K562 (cell line): ENCODE data around the gene DBH. TPM values are rescaled to one million over a fixed set of nuclear protein-coding genes. Genes with fewer than 3 reads are reported as not detected.

ENCODE experiments used
- ATAC-seq: fragments of 200-7000 bp; cut with Tn5 transposase; 3 replicates; pipeline ENCODE4 v1.9.1; 2020; ENCODE audit warnings: moderate library complexity
- BruUV-seq: library from RNA; stranded (reverse); fragments of 400-500 nt; replicated peaks from 2 replicates; lab custom pipeline; 2021; lab: Mats Ljungman, UMichigan
- CTCF ChIA-PET: fragments of 300-600 bp; formaldehyde crosslinking; extraction: SDS; loops from one replicate; lab custom pipeline; 2021; ENCODE audit warnings: low intra/inter-chr PET ratio; lab: Yijun Ruan, JAX
- POLR2A ChIA-PET: fragments of 300-600, 350-650 bp; sonication (Branson Sonifier 250); formaldehyde crosslinking; extraction: SDS; loops from one replicate; lab custom pipeline; 2021; ENCODE audit warnings: antibody characterized with exemption, inconsistent platforms; lab: Yijun Ruan, JAX
- DNase-seq, 4 experiments: peaks; one replicate each; pipeline versions ENCODE4 v3.0.0 to v3.0.0-alpha.2; 2011 to 2018; ENCODE audit warnings: low spot score in 3 of 4, mixed read lengths in 3 of 4; ENCODE audit errors: extremely low read depth in 1 of 4
- FAIRE-seq: peaks from 2 replicates; lab custom pipeline; 2011; peaks lifted over from hg19 to GRCh38; lab: Jason Lieb, UNC
- H2AFZ ChIP-seq: 2 replicates; pipeline ENCODE4 v1.6.0; 2011; ENCODE audit warnings: low read depth, low read length, control low read depth, inconsistent platforms
- H3K27ac ChIP-seq: fragments of 200-600 bp; 3 replicates; pipeline ENCODE4 v1.8.0; 2011; ENCODE audit warnings: low read depth, mild to moderate bottlenecking, control low read depth, inconsistent platforms, low read length, moderate library complexity, mixed read lengths; ENCODE audit errors: extremely low read depth
- H3K27me3 ChIP-seq, 2 experiments: fragments of 300-600 bp in 1 of 2; 2 replicates in 1 of 2; 3 replicates in 1 of 2; pipeline versions ENCODE4 v1.6.0 to v1.8.0; 2011; ENCODE audit warnings: inconsistent platforms in 2 of 2, low read length in 2 of 2, mild to moderate bottlenecking in 1 of 2, mixed read lengths in 1 of 2, moderate library complexity in 1 of 2; ENCODE audit not compliant: control insufficient read depth in 2 of 2, insufficient read depth in 2 of 2
- H3K36me3 ChIP-seq: fragments of 300-600 bp; 3 replicates; pipeline ENCODE4 v1.8.0; 2011; ENCODE audit warnings: mild to moderate bottlenecking, low read length, inconsistent platforms; ENCODE audit not compliant: control insufficient read depth, insufficient read depth
- H3K4me1 ChIP-seq, 2 experiments: fragments of 200-600 bp in 1 of 2; replicated peaks in 1 of 2; 2 replicates in 1 of 2; 3 replicates in 1 of 2; pipeline versions ENCODE4 v1.5.1 to v1.8.0; 2011; ENCODE audit warnings: inconsistent platforms in 2 of 2, low read length in 2 of 2, mild to moderate bottlenecking in 1 of 2, mixed read lengths in 1 of 2, moderate library complexity in 1 of 2; ENCODE audit not compliant: control insufficient read depth in 2 of 2, insufficient read depth in 2 of 2
- H3K4me2 ChIP-seq: 2 replicates; pipeline ENCODE4 v1.6.1; 2011; ENCODE audit warnings: low read length, control low read depth, inconsistent platforms, mixed read lengths; ENCODE audit not compliant: insufficient read depth
- H3K4me3 ChIP-seq: fragments of 200-600 bp; sonication (generic), shearing (Covaris generic); 2 replicates; pipeline ENCODE4 v1.5.1; 2016; ENCODE audit warnings: control low read depth, inconsistent platforms
- H3K79me2 ChIP-seq: fragments of 200-600 bp; 3 replicates; pipeline ENCODE4 v1.8.0; 2011; ENCODE audit warnings: low read length, inconsistent platforms; ENCODE audit not compliant: control insufficient read depth, insufficient read depth
- H3K9ac ChIP-seq, 2 experiments: 2 replicates each; pipeline versions ENCODE4 v1.6.0 to v1.6.1; 2011; ENCODE audit warnings: low read depth in 2 of 2, low read length in 2 of 2, control low read depth in 1 of 2, inconsistent platforms in 1 of 2, mild to moderate bottlenecking in 1 of 2, mixed read lengths in 1 of 2; ENCODE audit not compliant: insufficient read depth in 1 of 2
- H3K9me1 ChIP-seq: one replicate; pipeline ENCODE4 v1.6.0; 2011; ENCODE audit warnings: inconsistent platforms, mild to moderate bottlenecking, low read length, moderate library complexity; ENCODE audit not compliant: control insufficient read depth, insufficient read depth
- H3K9me3 ChIP-seq: replicated peaks from 2 replicates; pipeline ENCODE4 v1.5.1; 2011; ENCODE audit warnings: low read depth, low read length, inconsistent platforms; ENCODE audit not compliant: control insufficient read depth, insufficient read depth
- H4K20me1 ChIP-seq: replicated peaks from 2 replicates; pipeline ENCODE4 v1.6.1; 2011; ENCODE audit warnings: low read length, inconsistent platforms, mixed read lengths; ENCODE audit not compliant: control insufficient read depth, insufficient read depth
- CC2D1A ChIP-seq: fragments of 450-650 bp; IDR thresholded peaks from 2 replicates; pipeline ENCODE4 v1.6.1; 2017; ENCODE audit warnings: mild to moderate bottlenecking
- EGR1 ChIP-seq: fragments of 450-650 bp; conservative IDR thresholded peaks from 2 replicates; pipeline ENCODE4 v1.6.1; 2017; ENCODE audit warnings: mild to moderate bottlenecking
- ESRRA ChIP-seq: fragments of 450-650 bp; IDR thresholded peaks from 2 replicates; pipeline ENCODE4 v1.6.1; 2014; ENCODE audit warnings: low read depth, mild to moderate bottlenecking, moderate library complexity, borderline replicate concordance
- HOXB6 ChIP-seq: fragments of 250-450 bp; sonication (Bioruptor Pico); IDR thresholded peaks from 2 replicates; pipeline ENCODE4 v1.5.1; 2022; ENCODE audit warnings: mild to moderate bottlenecking, borderline replicate concordance
- MEF2A ChIP-seq: IDR thresholded peaks from 2 replicates; pipeline ENCODE4 v1.6.1; 2011; ENCODE audit warnings: low read depth, mild to moderate bottlenecking, low read length, moderate library complexity; ENCODE audit not compliant: control insufficient read depth
- NCOA6 ChIP-seq: fragments of 450-650 bp; IDR thresholded peaks from 2 replicates; pipeline ENCODE4 v1.6.1; 2017; ENCODE audit warnings: mild to moderate bottlenecking
- POLR2AphosphoS2 ChIP-seq: IDR thresholded peaks from 2 replicates; pipeline ENCODE4 v1.6.1; 2012; ENCODE audit warnings: low read length, improper control_type of control experiment
- THRAP3 ChIP-seq: fragments of 450-650 bp; IDR thresholded peaks from 2 replicates; pipeline ENCODE4 v1.6.1; 2016; ENCODE audit warnings: mild to moderate bottlenecking, inconsistent platforms, borderline replicate concordance
- TRIM28 ChIP-seq: fragments of 450-650 bp; IDR thresholded peaks from 2 replicates; pipeline ENCODE4 v1.6.1; 2017
- ZBTB34 ChIP-seq: fragments of 250-450 bp; sonication (Bioruptor Pico); IDR thresholded peaks from 2 replicates; pipeline ENCODE4 v1.8.0; 2021; ENCODE audit warnings: mild to moderate bottlenecking, moderate library complexity
- ZKSCAN3 ChIP-seq: fragments of 250-450 bp; sonication (Bioruptor Pico); IDR thresholded peaks from 2 replicates; pipeline ENCODE4 v1.4.0; 2020
- ZNF263 ChIP-seq: sonication (generic); formaldehyde crosslinking; IDR thresholded peaks from 2 replicates; pipeline ENCODE4 v1.8.0; 2022; ENCODE audit warnings: mild to moderate bottlenecking, missing genetic modification reagents, borderline replicate concordance
- WGBS: fragments of 100-300 bp; shearing (Covaris generic); methylation state at CpG from one replicate; pipeline ENCODE4 v1.1.6; 2016; ENCODE audit warnings: low coverage, mixed read lengths; ENCODE audit not compliant: insufficient coverage; ENCODE audit errors: missing lambda C conversion rate; 5-methylcytosine and 5-hydroxymethylcytosine counted together
- in situ Hi-C: fragments of 300-500 bp; cut with MboI; formaldehyde crosslinking; loops from 4 replicates; pipeline ENCODE4 v1.15.0; 2018; ENCODE audit warnings: inconsistent platforms, mixed read lengths
- intact Hi-C: fragments of 100-400 bp; cut with micrococcal nuclease; formaldehyde crosslinking; loops from 2 replicates; pipeline ENCODE4 v1.14.2; 2022
- polyA plus RNA-seq, 8 experiments: library from polyadenylated mRNA; depleted of rRNA in 4 of 8; stranded (reverse) in 5 of 8; unstranded in 3 of 8; fragments of >200 nt; fragmentation: Nextera tagmentation in 2 of 8; fragmentation: Illumina TruSeq in 1 of 8; extraction: Ambion mirVana in 2 of 8; extraction: Trizol in 1 of 8; gene quantifications; 2 replicates each; pipeline versions ENCODE4 v1.2.1 to v1.2.3, GENCODE V29; 2011 to 2014; ENCODE audit warnings: inconsistent platforms in 1 of 8, missing spikeins in 1 of 8
- total RNA-seq, 7 experiments: library from RNA; depleted of rRNA in 6 of 7; stranded (reverse); fragments of >200 nt in 6 of 7; fragmentation: Illumina TruSeq in 2 of 7; extraction: Trizol in 2 of 7; gene quantifications; 2 replicates each; pipeline versions ENCODE4 v1.2.1 to v1.2.3, GENCODE V29; 2011 to 2021; ENCODE audit warnings: low replicate concordance in 1 of 7

The DBH gene
- total and polyA plus RNA-seq, 9 of the 15 experiments (the other 6 are each of a cell fraction or from before 2014, with no cell fraction given), result not detected

DNA sequence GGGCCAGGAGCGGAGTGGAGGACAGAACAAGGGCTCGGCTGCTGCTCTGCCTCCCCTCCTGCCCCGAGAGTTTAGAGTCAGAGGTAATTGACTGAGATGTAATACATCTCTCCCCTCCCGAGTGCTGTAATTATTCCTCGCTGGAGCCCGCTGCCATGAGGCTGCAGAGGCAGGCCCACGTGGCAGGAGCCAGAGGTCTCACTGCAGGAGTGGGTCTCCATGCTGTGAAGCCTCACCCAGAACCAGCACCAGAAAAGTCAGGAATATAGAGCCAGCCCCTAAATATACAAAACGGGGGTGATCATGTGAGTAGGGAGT is 29.5 kb upstream of the DBH start:
- no TSS peak for BruUV-seq
- Histone ChIP-seq H3K36me3 (no peaks in the 10 kb centered on the region), H3K4me2 (no peak overlapping the region), H4K20me1 (peaks cover 14% of the 10 kb centered on the region), H3K27ac (no peak overlapping the region), H3K4me1 (peaks cover 0 to 12% of the 10 kb centered on the region in 2 experiments; a peak in 2 of 5 replicates), H3K4me3 (no peak overlapping the region), H3K79me2 (no peaks in the 10 kb centered on the region), H3K9me1 (no peaks in the 10 kb centered on the region), H3K9me3 (no peaks in the 10 kb centered on the region), H3K27me3 (peaks cover 6 to 47% of the 10 kb centered on the region in 2 experiments; a peak in 4 of 5 replicates)
- in situ Hi-C loops, result no loop called here
- ATAC-seq (no peak), DNase-seq (no peak)
- CTCF ChIA-PET, result no interaction called here
- 1% methylated on average over 8 of the region's 8 CpGs for whole genome bisulfite sequencing
- TF ChIP-seq ZKSCAN3 (no peak), NCOA6 (no peak), CC2D1A (no peak), HOXB6 (CRISPR knock-in tag) (no peak), THRAP3 (no peak), POLR2AphosphoS2 (no peak), ESRRA (no peak), EGR1 (no peak), ZBTB34 (CRISPR knock-in tag) (no peak), TRIM28 (no peak), ZNF263 (no peak), MEF2A (no peak)
- TF ChIP-seq, all 486 proteins: peak for 0
- H2AFZ ChIP-seq, result no peak overlapping the region
- intact Hi-C loops, result no loop called here
- FAIRE-seq, result no peak
- H3K9ac ChIP-seq, result no peak overlapping the region
- POLR2A ChIA-PET, result no interaction called here
